Glomerular visceral epithelial cell (primary cell): Measurements from ENCODE around the gene TSPAN5.

Experiments used
- DNase-seq: peaks from one replicate; pipeline ENCODE4 v3.0.0-alpha.2; 2016; ENCODE audit errors: extremely low spot score

TSPAN5 gene

GRCh38 chr4:98673288-98673644 is 14.9 kb upstream of the TSPAN5 start:
- no peak for DNase-seq

- DNase-seq = no peak
These were observed 14.3 kb upstream of the TSPAN5 start for GRCh38 chr4:98672583-98673287.

GRCh38 chr4:98671131-98671530 is 12.7 kb upstream of the TSPAN5 start:
- DNase-seq = no peak

GRCh38 chr4:98670186-98670585 is 11.8 kb upstream of the TSPAN5 start:
- no peak for DNase-seq

GRCh38 chr4:98669577-98669976 is 11.2 kb upstream of the TSPAN5 start:
- no peak for DNase-seq

- DNase-seq = no peak
These were observed 6.5 kb upstream of the TSPAN5 start for GRCh38 chr4:98664959-98665358.

- peak; percentile 27 for DNase-seq
These were observed 5.0 kb upstream of the TSPAN5 start for GRCh38 chr4:98663226-98664006.

GRCh38 chr4:98662626-98663225 is 4.3 kb upstream of the TSPAN5 start:
- no peak for DNase-seq

- DNase-seq = no peak
These were observed 3.6 kb upstream of the TSPAN5 start for GRCh38 chr4:98662055-98662453.

GRCh38 chr4:98661371-98662054 is 3.1 kb upstream of the TSPAN5 start:
- DNase-seq = no peak

- peak; percentile 36 for DNase-seq
These were observed 1.5 kb upstream of the TSPAN5 start for GRCh38 chr4:98659741-98660462.

GRCh38 chr4:98659106-98659592 is 738 bp upstream of the TSPAN5 start:
- DNase-seq = peak; percentile 40

GRCh38 chr4:98657531-98658286 is 702 bp downstream of the TSPAN5 start:
- peak; percentile 84 for DNase-seq

GRCh38 chr4:98656886-98657285 is 1.5 kb downstream of the TSPAN5 start:
- no peak for DNase-seq

GRCh38 chr4:98656443-98656842 is 2.0 kb downstream of the TSPAN5 start:
- no peak for DNase-seq

- DNase-seq = peak; percentile 74
These were observed 4.2 kb downstream of the TSPAN5 start for GRCh38 chr4:98653890-98654867.

- no peak for DNase-seq
These were observed 5.4 kb downstream of the TSPAN5 start for GRCh38 chr4:98652996-98653395.

- no peak for DNase-seq
These were observed 9.8 kb downstream of the TSPAN5 start for GRCh38 chr4:98648602-98649001.

GRCh38 chr4:98646422-98646821 is 12.0 kb downstream of the TSPAN5 start:
- no peak for DNase-seq

GRCh38 chr4:98645527-98645926 is 12.9 kb downstream of the TSPAN5 start:
- no peak for DNase-seq
